Stimulated activated CD4-positive, alpha-beta T cell treated with anti-CD3 and anti-CD28 coated beads, Interleukin-1b, Interleukin-23, amount 100 ng/mL, for 4 hours (primary cell): ENCODE data around the gene FAF1.
"Not testable (repeated sequence)": the region's sequence is repeated elsewhere in the genome, so short reads cannot be mapped to it uniquely, and the experiment has no call there.

Experiments used
- DNase-seq, 2 donors: peaks; one replicate each; pipeline ENCODE4 v3.0.0-alpha.2; 2020; ENCODE audit warnings: low read depth in 2 of 2

The FAF1 gene

GRCh38 chr1:50959913-50960844 is at the start of gene FAF1:
FAF1 (minus strand) TSS chr1:50960267; CDS start chr1:50959811, 456 bp downstream.
- DNase-seq, result peak; percentile 91 to 93

GRCh38 chr1:51009381-51009780 is 49.3 kb upstream of the FAF1 start:
- no peak for DNase-seq

GRCh38 chr1:51005549-51005948 is 45.5 kb upstream of the FAF1 start:
- not testable (repeated sequence) for DNase-seq

GRCh38 chr1:51002516-51002915 is 42.4 kb upstream of the FAF1 start:
- DNase-seq, result no peak

GRCh38 chr1:51000651-51001050 is 40.6 kb upstream of the FAF1 start:
- no peak for DNase-seq

GRCh38 chr1:51000160-51000559 is 40.1 kb upstream of the FAF1 start:
- no peak for DNase-seq

GRCh38 chr1:50999375-50999774 is 39.3 kb upstream of the FAF1 start:
- DNase-seq, result not testable (repeated sequence)

GRCh38 chr1:50996083-50996482 is 36.0 kb upstream of the FAF1 start:
- no peak for DNase-seq

GRCh38 chr1:50995651-50996050 is 35.6 kb upstream of the FAF1 start:
- DNase-seq, result no peak

- no peak for DNase-seq
These were observed 34.9 kb upstream of the FAF1 start for GRCh38 chr1:50994997-50995396.

GRCh38 chr1:50993645-50994044 is 33.6 kb upstream of the FAF1 start:
- no peak for DNase-seq

GRCh38 chr1:50992532-50993318 is 32.7 kb upstream of the FAF1 start:
- DNase-seq, result no peak

- no peak for DNase-seq
These were observed 29.6 kb upstream of the FAF1 start for GRCh38 chr1:50989694-50990093.

- no peak for DNase-seq
These were observed 26.6 kb upstream of the FAF1 start for GRCh38 chr1:50986653-50987052.

- DNase-seq, result no peak
These were observed 25.0 kb upstream of the FAF1 start for GRCh38 chr1:50985094-50985493.

- no peak for DNase-seq
These were observed 23.2 kb upstream of the FAF1 start for GRCh38 chr1:50983219-50983802.

GRCh38 chr1:50982611-50983010 is 22.5 kb upstream of the FAF1 start:
- DNase-seq, result no peak

- no peak for DNase-seq
These were observed 21.7 kb upstream of the FAF1 start for GRCh38 chr1:50981741-50982140.

GRCh38 chr1:50980505-50980904 is 20.4 kb upstream of the FAF1 start:
- no peak for DNase-seq

- DNase-seq, result no peak
These were observed 19.9 kb upstream of the FAF1 start for GRCh38 chr1:50979937-50980336.

- DNase-seq, result no peak
These were observed 19.1 kb upstream of the FAF1 start for GRCh38 chr1:50978852-50979781.
